A673 (cell line): ENCODE data around the gene ASIC2. TPM values are rescaled to one million over a fixed set of nuclear protein-coding genes. Genes with fewer than 3 reads are reported as not detected.
A peak's percentile ranks its signal among the peaks of the same experiment; 100 is the strongest.

ENCODE experiments used
- BruUV-seq: library from RNA; stranded (reverse); fragments of 400-500 nt; replicated peaks from 2 replicates; lab custom pipeline; 2021; lab: Mats Ljungman, UMichigan
- CTCF ChIA-PET: fragments of 300-600 bp; sonication (Branson Sonifier 250); formaldehyde crosslinking; loops from one replicate; lab custom pipeline; 2022; ENCODE audit warnings: antibody characterized with exemption; lab: Charles Lee
- POLR2A ChIA-PET: fragments of 300-600 bp; sonication (Branson Sonifier 250); formaldehyde crosslinking; loops from one replicate; lab custom pipeline; 2022; ENCODE audit warnings: antibody characterized with exemption; ENCODE audit not compliant: low non-redundant PET; lab: Charles Lee
- DNase-seq: peaks from one replicate; pipeline ENCODE4 v3.0.0-alpha.2; 2015; ENCODE audit warnings: low spot score
- H3K27ac ChIP-seq: fragments of 200-600 bp; sonication (generic); 2 replicates; pipeline ENCODE4 v1.5.1; 2016; ENCODE audit warnings: mixed run types, low read depth, mild to moderate bottlenecking, mixed read lengths, antibody characterized with exemption, low read length; ENCODE audit not compliant: poor library complexity, severe bottlenecking
- H3K27me3 ChIP-seq: fragments of 200-600 bp; sonication (generic); replicated peaks from 2 replicates; pipeline ENCODE4 v1.6.1; 2017; ENCODE audit warnings: mixed run types, low read depth, mild to moderate bottlenecking, mixed read lengths, antibody characterized with exemption, low read length; ENCODE audit not compliant: insufficient read depth, poor library complexity
- H3K36me3 ChIP-seq: fragments of 200-600 bp; sonication (generic); 2 replicates; pipeline ENCODE4 v1.6.1; 2016; ENCODE audit warnings: mixed run types, mild to moderate bottlenecking, mixed read lengths, antibody characterized with exemption, low read length; ENCODE audit not compliant: insufficient read depth, poor library complexity, severe bottlenecking
- H3K4me1 ChIP-seq: fragments of 200-600 bp; sonication (generic); 2 replicates; pipeline ENCODE4 v1.6.1; 2017; ENCODE audit warnings: mixed run types, mild to moderate bottlenecking, mixed read lengths, antibody characterized with exemption, low read length; ENCODE audit not compliant: insufficient read depth, poor library complexity, severe bottlenecking
- H3K4me3 ChIP-seq: fragments of 200-600 bp; sonication (generic); 2 replicates; pipeline ENCODE4 v1.5.1; 2016; ENCODE audit warnings: low read depth, mixed run types, mild to moderate bottlenecking, mixed read lengths, low read length; ENCODE audit not compliant: poor library complexity, severe bottlenecking
- H3K9me3 ChIP-seq: fragments of 200-600 bp; sonication (generic); 2 replicates; pipeline ENCODE4 v1.6.1; 2016; ENCODE audit warnings: mixed run types, low read depth, mild to moderate bottlenecking, mixed read lengths, antibody characterized with exemption, low read length; ENCODE audit not compliant: poor library complexity, severe bottlenecking
- CTCF ChIP-seq: fragments of 300-800, 200-600 bp; sonication (generic); conservative IDR thresholded peaks from 2 replicates; pipeline ENCODE4 v1.5.1; 2017; ENCODE audit warnings: low read depth, mild to moderate bottlenecking, antibody characterized with exemption, low read length, moderate library complexity, mixed read lengths
- EZH2 ChIP-seq: fragments of 200-600 bp; sonication (generic); IDR thresholded peaks from 2 replicates; pipeline ENCODE4 v1.6.1; 2017; ENCODE audit warnings: borderline replicate concordance, low read depth, mild to moderate bottlenecking, mixed read lengths, antibody characterized with exemption, low read length; ENCODE audit not compliant: poor library complexity, severe bottlenecking
- intact Hi-C: fragments of 100-400 bp; cut with micrococcal nuclease; formaldehyde crosslinking; loops from one replicate; pipeline ENCODE4 v1.10.0; 2022; ENCODE audit not compliant: unreplicated experiment
- total RNA-seq: library from RNA; stranded (reverse); gene quantifications from 2 replicates; pipeline ENCODE4 v1.2.3, GENCODE V29; 2021

Gene ASIC2
- total RNA-seq, 1 experiment from 2014 or later: 8.6 TPM

DNA sequence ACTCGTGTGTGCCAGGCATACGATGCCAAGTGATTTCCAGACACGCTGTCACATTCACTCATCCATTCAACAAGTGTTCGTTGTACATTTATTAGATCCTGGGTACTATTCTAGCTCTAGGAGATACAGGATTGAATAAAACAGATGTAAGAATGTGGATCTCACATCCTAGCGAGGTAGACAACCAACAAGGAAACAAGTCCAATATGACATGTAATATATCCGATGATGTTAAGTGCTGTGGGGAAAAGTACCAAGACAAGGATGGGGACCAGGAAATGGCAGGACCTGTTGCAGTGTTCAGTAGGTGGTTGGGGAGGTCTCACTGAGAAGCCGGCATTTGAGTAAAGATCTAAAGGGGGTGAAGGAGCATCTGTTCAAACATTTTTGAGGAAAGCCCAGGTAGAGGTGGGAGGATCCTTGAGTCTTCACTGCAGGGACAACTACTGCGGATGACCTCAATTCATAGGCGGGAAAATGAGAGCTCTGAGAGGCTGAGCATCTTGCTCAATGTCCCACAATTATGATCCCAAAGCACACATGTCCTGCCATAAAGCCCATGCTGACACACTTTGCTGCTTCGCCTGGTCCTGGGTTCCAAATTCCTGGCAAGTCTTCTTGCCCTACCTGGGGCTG, 129.4 kb downstream of the ASIC2 start:
- no peak overlapping the region for H3K27ac ChIP-seq
- H3K27me3 ChIP-seq: no peaks in the 10 kb centered on the region
- H3K4me1 ChIP-seq: no peaks in the 10 kb centered on the region
- DNase-seq: no peak
- ChIA-PET POLR2A (no interaction called here), CTCF (no interaction called here)
- intact Hi-C loops: no loop called here
- H3K9me3 ChIP-seq: no peaks in the 10 kb centered on the region
- BruUV-seq: no TSS peak
- no peaks in the 10 kb centered on the region for H3K36me3 ChIP-seq
- H3K4me3 ChIP-seq: no peak overlapping the region
- TF ChIP-seq CTCF (no peak), EZH2 (no peak)

DNA sequence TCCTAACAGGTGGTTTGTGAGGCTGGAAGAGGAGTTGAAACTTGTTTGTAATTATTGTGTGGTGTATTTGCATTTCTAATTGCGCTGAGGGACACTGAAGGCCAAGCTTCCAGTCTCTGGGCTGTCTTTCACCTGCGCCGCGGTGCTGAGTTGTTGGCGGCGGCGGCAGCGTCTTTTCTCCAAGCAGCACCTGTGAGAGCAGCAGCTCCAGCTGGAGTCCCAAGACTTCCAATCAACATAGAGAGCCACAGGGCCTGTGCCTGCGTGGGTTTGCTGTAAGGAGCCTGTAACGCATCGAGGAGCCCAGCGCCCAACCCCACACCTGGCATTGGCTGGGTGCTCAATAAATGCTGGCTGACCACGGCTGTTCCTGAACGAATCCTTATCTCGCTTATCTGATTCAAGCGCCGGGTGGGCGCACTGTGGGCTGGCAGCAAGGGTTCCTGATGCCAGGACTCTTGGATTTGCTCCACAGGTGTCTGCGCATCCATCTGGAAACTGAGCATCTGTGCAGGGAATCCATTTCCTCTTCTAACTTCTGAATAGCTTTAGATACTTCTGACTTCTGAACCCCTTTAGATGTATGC, 138.1 kb downstream of the ASIC2 start:
- ChIA-PET CTCF (interaction anchor here (0.7 kb wide), 1 partner anchor 18 kb away, joined by 10 read pairs; no protein-coding TSS in a partner anchor), POLR2A (no interaction called here)
- no peak for TF ChIP-seq CTCF
- H3K27me3 ChIP-seq: no peaks in the 10 kb centered on the region
- peaks cover 27% of the 10 kb centered on the region for H3K4me1 ChIP-seq
- H3K36me3 ChIP-seq: no peaks in the 10 kb centered on the region
- H3K4me3 ChIP-seq: no peak overlapping the region
- H3K9me3 ChIP-seq: no peaks in the 10 kb centered on the region
- intact Hi-C loops: no loop called here
- H3K27ac ChIP-seq: no peak overlapping the region
- DNase-seq: no peak
- no TSS peak for BruUV-seq

GRCh38 chr17:33152783-33153182, 140.3 kb downstream of the ASIC2 start:
- no peaks in the 10 kb centered on the region for H3K27me3 ChIP-seq
- ChIA-PET CTCF (interaction anchor here (1.0 kb wide), 1 partner anchor 12 kb away, joined by 4 read pairs; no protein-coding TSS in a partner anchor), POLR2A (interaction anchor here (0.6 kb wide), 1 partner anchor 12 kb away, joined by 3 read pairs; no protein-coding TSS in a partner anchor)
- no peaks in the 10 kb centered on the region for H3K9me3 ChIP-seq
- no peak overlapping the region for H3K4me3 ChIP-seq
- BruUV-seq: no TSS peak
- peaks cover 27% of the 10 kb centered on the region for H3K4me1 ChIP-seq
- H3K27ac ChIP-seq: peak overlapping the region; percentile 86
- DNase-seq: peak; percentile 88
- no peaks in the 10 kb centered on the region for H3K36me3 ChIP-seq
- TF ChIP-seq CTCF (no peak), EZH2 (no peak)
- intact Hi-C loops: loop anchor here (2.0 kb wide), 1 partner anchor 116 kb away; no protein-coding TSS in a partner anchor
